ENCODE measurements around the gene DTL.

- TF ChIP-seq CTCF (IDR thresholded peaks at IDR 0.05) (no peak), POLR2A (IDR thresholded peaks at IDR 0.05) (no peak)
These were observed 74.2 kb downstream of the DTL start for GRCh38 chr1:212109728-212110127.
